Astrocyte of the cerebellum (primary cell): ENCODE data around the gene NTPCR.
A peak's percentile ranks its signal among the peaks of the same experiment; 100 is the strongest.

Experiments used
- DNase-seq: peaks from one replicate; pipeline ENCODE4 v3.0.0-alpha.2; 2011; ENCODE audit warnings: low read depth
- H3K4me3 ChIP-seq: 2 replicates; pipeline ENCODE4 v1.5.1; 2011; ENCODE audit warnings: mild to moderate bottlenecking, low read depth, low read length, moderate library complexity
- in situ Hi-C: cut with HindIII; loops from 2 replicates; pipeline ENCODE4 v1.10.0; 2017; ENCODE audit warnings: low sequenced_read_pairs
- TF ChIP-seq, protein P1 (sequence below): IDR thresholded peaks from 2 replicates; pipeline ENCODE4 v1.5.1; 2012; ENCODE audit warnings: low read length, low read depth, moderate library complexity, mild to moderate bottlenecking; ENCODE audit errors: missing control alignments

Gene NTPCR, protein sequence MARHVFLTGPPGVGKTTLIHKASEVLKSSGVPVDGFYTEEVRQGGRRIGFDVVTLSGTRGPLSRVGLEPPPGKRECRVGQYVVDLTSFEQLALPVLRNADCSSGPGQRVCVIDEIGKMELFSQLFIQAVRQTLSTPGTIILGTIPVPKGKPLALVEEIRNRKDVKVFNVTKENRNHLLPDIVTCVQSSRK

DNA sequence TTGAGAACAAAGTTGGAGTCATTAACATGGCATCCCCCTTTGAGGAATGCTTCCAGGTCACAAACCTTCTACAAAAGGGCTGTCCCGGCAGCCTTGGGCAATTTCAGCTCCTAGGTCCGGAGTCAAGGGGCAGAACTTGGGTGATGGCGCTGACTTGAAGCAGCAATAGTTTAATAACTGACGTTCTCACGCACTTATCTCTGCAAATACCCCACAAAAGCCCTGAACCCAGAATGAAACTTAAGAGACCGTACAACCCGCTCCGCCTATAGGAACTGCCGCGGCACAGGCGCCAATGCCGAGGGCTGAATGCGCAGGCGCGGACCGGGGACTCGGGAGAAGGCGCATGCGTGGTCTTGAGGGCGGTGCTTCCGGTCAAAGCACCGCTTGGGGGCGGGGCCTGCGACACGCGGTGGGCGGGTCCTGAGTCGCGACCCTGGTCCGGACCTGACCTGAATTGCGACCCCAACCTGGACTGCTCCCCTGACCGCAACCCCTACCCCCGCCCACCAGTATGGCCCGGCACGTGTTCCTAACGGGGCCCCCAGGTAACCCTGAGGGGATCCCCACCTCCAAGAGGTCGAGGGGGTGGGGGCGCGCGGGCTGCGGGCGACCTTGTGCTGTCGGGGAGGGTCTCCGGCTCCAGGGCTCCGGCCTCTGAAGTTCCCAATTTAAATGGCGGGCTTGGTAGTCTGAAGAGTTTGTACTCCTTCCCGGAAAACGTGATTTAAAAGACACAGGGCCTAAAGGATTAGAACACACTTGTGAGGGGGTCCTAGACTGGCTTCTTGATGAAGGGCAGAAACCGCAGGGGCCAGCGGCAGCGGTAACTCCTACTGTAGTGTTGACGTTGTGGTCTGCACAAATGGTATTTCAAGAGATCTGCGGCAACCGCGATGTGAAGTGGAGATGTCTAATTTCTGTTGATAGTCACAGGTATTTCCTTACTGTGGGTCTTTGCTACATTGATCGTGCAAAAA is at the start of gene NTPCR:
TSS of gene NTPCR (plus strand) at position 415 of the 980 bp plus-strand sequence. CDS start at position 515, 100 bp downstream.
- H3K4me3 ChIP-seq = peak within 1 kb of the TSS; percentile 75
- DNase-seq = peak; percentile 83
- TF ChIP-seq, protein P1, sequence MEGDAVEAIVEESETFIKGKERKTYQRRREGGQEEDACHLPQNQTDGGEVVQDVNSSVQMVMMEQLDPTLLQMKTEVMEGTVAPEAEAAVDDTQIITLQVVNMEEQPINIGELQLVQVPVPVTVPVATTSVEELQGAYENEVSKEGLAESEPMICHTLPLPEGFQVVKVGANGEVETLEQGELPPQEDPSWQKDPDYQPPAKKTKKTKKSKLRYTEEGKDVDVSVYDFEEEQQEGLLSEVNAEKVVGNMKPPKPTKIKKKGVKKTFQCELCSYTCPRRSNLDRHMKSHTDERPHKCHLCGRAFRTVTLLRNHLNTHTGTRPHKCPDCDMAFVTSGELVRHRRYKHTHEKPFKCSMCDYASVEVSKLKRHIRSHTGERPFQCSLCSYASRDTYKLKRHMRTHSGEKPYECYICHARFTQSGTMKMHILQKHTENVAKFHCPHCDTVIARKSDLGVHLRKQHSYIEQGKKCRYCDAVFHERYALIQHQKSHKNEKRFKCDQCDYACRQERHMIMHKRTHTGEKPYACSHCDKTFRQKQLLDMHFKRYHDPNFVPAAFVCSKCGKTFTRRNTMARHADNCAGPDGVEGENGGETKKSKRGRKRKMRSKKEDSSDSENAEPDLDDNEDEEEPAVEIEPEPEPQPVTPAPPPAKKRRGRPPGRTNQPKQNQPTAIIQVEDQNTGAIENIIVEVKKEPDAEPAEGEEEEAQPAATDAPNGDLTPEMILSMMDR = no peak
- in situ Hi-C loops = no loop called here

DNA sequence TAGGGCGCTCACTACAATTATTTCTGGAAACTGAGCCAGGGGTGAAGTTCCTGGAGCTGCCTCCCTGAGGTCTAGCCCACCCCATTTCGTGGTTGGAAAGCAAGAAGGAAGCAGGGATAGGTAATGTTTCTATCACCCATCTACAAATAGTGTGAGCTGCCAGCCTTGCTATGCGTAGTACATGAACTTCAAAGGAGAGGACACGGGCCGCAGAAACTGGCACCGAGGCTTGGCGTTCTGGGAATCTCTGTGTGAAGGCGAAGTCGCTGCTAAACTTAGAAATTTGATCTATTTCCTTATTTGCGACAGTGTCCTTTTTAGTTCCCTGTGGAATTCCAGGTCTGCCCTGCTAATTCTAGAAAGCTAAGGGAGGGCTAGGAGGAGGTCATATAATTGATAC is 49.6 kb upstream of the NTPCR start:
- in situ Hi-C loops = no loop called here
- DNase-seq = no peak
- TF ChIP-seq, protein P1 = no peak
- no peak overlapping the region for H3K4me3 ChIP-seq

DNA sequence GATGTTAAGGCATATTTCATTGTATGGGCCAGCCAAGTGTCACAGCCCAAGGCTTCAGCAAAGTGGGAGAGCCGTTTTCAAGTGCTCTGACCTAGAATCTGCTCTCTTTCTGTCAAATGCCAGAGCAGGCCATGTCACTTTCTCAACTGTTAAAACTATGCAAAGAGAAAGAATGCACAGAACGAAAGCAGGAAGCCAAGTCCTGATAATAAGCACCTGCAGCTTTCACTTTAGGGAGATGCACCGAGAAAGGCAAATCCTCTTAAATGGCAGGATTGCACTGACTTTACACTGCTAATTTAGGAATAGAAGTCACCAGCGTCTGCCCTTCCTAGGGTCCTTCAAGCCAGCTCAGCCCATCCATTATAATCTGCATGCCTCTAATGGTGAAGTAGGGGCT is 49.2 kb upstream of the NTPCR start:
- no peak overlapping the region for H3K4me3 ChIP-seq
- TF ChIP-seq, protein P1 = no peak
- in situ Hi-C loops = no loop called here
- no peak for DNase-seq

DNA sequence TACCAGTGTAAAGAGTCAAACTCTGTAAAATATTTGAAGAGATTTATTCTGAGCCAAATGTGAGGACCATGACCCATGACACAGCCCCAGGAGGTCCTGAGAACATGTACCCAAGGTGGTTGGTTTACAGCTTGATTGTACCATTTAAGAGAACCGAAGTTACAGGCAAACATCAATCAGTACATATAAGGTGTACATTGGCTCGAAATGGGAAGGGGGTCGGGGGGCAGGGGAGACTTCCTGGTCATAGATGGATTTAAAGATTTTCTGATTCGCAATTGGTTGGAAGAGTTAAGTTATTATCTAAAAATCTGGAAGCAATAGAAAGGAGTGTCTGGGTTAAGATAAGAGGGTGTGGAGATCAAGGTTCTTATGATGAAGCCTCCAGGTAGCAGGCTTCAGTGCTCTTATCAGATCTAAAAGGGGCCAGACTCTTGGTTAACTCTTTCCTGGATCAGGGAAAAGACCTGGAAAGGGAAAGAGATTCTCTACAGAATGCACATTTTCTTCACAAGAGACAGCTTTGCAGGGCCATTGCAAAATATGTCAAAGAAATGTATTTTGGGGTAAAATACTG is 47.5 kb upstream of the NTPCR start:
- in situ Hi-C loops = no loop called here
- TF ChIP-seq, protein P1 = no peak
- no peak overlapping the region for H3K4me3 ChIP-seq
- no peak for DNase-seq

DNA sequence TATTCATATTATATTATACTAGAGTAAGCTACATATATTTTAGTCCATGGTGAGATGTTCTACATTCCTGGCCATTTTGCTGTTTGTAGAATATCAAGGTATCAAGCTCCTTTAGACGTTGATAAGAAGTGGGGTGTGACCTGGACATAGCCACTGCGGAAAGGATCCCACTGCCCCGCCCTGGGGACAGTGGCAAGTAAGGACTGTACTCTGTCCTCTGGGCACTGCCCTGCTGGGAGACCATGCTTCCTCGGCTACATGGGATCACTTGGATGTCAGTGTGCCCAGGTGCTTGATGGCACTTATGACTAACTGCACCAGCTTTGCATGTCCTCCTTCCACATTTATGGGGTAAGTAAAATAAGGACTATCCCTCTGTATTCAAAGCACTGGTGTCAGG is 46.3 kb upstream of the NTPCR start:
- in situ Hi-C loops = no loop called here
- TF ChIP-seq, protein P1 = no peak
- no peak overlapping the region for H3K4me3 ChIP-seq
- DNase-seq = no peak

DNA sequence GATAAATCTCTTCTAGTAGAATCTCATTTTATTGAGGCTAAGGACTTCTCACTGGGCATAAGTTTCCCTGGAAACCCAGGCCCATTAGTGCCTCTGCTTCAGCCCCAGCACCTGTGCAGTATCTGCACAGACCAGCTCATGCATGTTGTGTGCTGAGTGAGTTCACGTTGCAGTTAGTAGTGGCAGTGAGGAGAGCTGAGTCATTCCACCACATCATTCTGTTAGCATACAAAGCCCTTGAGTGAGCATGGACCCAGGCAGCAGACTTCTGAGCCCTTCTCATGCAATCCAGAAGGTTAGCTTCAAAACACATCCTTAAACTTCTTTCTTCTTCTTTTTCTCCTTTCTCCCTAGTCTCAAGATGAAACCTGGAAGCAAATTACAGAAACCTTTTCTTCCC is 45.8 kb upstream of the NTPCR start:
- in situ Hi-C loops = no loop called here

More for the DNA sequence above, 45.8 kb upstream of the NTPCR start:
- peak; percentile 40 for DNase-seq
- TF ChIP-seq, protein P1 = no peak
- H3K4me3 ChIP-seq = no peak overlapping the region
